Measurements from ENCODE around the gene NR5A1.

NR5A1 gene

DNA sequence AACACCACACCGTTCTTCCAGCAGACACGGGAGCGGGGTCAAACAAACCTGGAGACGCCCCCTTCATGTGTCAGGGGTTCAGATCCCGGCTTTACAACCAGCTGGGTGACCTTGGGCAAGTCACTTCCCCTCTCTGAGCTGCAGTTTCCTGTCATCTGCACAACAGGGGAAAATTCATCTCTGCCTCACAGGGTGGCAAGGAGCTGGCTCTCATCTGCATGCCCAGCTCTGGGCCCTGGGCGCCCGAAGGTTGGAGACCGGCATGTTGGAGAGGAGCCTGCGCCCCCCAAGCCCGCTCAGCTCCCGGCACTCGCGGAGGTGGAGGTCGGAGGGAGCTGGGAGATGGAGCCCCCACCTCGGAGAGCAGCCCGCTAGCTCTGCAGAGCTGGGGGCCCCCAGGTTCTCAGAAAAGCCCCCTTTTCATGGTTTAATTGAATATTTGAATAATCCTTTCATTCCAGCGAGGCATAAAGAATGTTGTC is 20.4 kb downstream of the NR5A1 start:
- peaks cover 24% of the 10 kb centered on the region for H3K4me1 ChIP-seq (ENCODE audit: insufficient read depth, insufficient read length)
- no peaks in the 10 kb centered on the region for H3K9me3 ChIP-seq (ENCODE audit: insufficient read depth, low read length)
- H3K36me3 ChIP-seq (ENCODE audit: insufficient read depth, insufficient read length, low read length) = no peaks in the 10 kb centered on the region
- H3K4me3 ChIP-seq (ENCODE audit: insufficient read length, low read depth) = no peak overlapping the region
- H3K9ac ChIP-seq (ENCODE audit: insufficient read length, low read depth) = no peak overlapping the region
- H3K27me3 ChIP-seq (ENCODE audit: insufficient read depth, insufficient read length) = no peaks in the 10 kb centered on the region
- TF ChIP-seq SUZ12 (IDR thresholded peaks at IDR 0.05; ENCODE audit: extremely low read depth, insufficient read depth, insufficient read length) = no peak
- TF ChIP-seq YY1 (IDR thresholded peaks at IDR 0.05; ENCODE audit: insufficient read depth, insufficient read length) = no peak
- TF ChIP-seq ZNF274 (IDR thresholded peaks at IDR 0.05; ENCODE audit: low read depth, low read length) = no peak
- DNase-seq (ENCODE audit: low read depth, low spot score) = no peak

GRCh38 chr9:124485936-124486335 is 21.3 kb downstream of the NR5A1 start:
- no peak for DNase-seq (ENCODE audit: low read depth, low spot score)
- no peak for TF ChIP-seq SUZ12 (IDR thresholded peaks at IDR 0.05; ENCODE audit: extremely low read depth, insufficient read depth, insufficient read length)
- no peak for TF ChIP-seq YY1 (IDR thresholded peaks at IDR 0.05; ENCODE audit: insufficient read depth, insufficient read length)
- no peak for TF ChIP-seq ZNF274 (IDR thresholded peaks at IDR 0.05; ENCODE audit: low read depth, low read length)
- Histone ChIP-seq H3K27me3 (ENCODE audit: insufficient read depth, insufficient read length) (no peaks in the 10 kb centered on the region), H3K9ac (ENCODE audit: insufficient read length, low read depth) (no peak overlapping the region), H3K9me3 (ENCODE audit: insufficient read depth, low read length) (no peaks in the 10 kb centered on the region), H3K4me3 (ENCODE audit: insufficient read length, low read depth) (no peak overlapping the region), H3K4me1 (ENCODE audit: insufficient read depth, insufficient read length) (peaks cover 29% of the 10 kb centered on the region), H3K36me3 (ENCODE audit: insufficient read depth, insufficient read length, low read length) (no peaks in the 10 kb centered on the region)

DNA sequence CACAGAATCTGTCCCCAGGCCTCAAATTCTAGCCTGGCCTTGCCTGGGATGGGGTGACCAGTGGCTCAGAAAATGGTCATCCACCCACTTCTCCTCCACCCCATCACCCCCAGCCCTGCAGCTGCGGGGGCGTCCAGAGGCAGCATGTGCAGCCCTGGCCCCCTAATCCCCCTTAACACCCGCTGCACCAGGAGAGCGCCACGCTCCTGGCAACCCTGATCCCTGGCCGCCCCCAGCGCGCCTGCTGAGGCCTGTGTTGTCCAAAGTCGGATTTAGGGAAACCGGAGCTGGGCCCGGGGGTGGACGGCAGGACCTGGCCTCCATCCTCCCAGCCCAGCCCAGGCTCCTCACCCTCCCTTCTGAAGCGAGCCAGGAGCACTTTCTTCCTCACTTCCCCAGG is 22.0 kb downstream of the NR5A1 start:
- no peaks in the 10 kb centered on the region for H3K36me3 ChIP-seq (ENCODE audit: insufficient read depth, insufficient read length, low read length)
- H3K4me3 ChIP-seq (ENCODE audit: insufficient read length, low read depth) = no peak overlapping the region
- no peak for DNase-seq (ENCODE audit: low read depth, low spot score)
- H3K9ac ChIP-seq (ENCODE audit: insufficient read length, low read depth) = no peak overlapping the region
- no peaks in the 10 kb centered on the region for H3K9me3 ChIP-seq (ENCODE audit: insufficient read depth, low read length)
- no peak for TF ChIP-seq ZNF274 (IDR thresholded peaks at IDR 0.05; ENCODE audit: low read depth, low read length)
- no peak for TF ChIP-seq YY1 (IDR thresholded peaks at IDR 0.05; ENCODE audit: insufficient read depth, insufficient read length)
- TF ChIP-seq SUZ12 (IDR thresholded peaks at IDR 0.05; ENCODE audit: extremely low read depth, insufficient read depth, insufficient read length) = no peak
- peaks cover 3% of the 10 kb centered on the region for H3K27me3 ChIP-seq (ENCODE audit: insufficient read depth, insufficient read length)
- H3K4me1 ChIP-seq (ENCODE audit: insufficient read depth, insufficient read length) = peaks cover 28% of the 10 kb centered on the region

DNA sequence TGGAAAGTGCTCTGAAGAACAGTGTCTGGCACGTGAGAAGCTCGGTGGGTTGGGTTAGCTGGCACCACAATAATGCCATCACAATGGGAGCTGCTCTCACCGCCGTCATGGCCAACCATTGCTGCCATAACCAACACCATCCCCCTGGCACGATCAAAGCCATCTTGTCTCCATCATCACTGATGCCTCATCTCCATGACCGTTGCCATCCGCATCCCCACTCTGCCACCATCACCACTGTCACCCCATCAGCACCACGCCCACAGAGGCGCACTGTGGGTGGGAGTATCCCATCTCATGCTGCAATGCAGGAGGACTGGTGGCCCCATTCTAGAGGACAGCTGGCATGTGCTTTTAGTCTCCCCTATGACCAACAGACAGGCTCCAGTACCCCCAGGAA is 23.7 kb downstream of the NR5A1 start:
- Histone ChIP-seq H3K9ac (ENCODE audit: insufficient read length, low read depth) (no peak overlapping the region), H3K36me3 (ENCODE audit: insufficient read depth, insufficient read length, low read length) (no peaks in the 10 kb centered on the region), H3K9me3 (ENCODE audit: insufficient read depth, low read length) (no peaks in the 10 kb centered on the region), H3K27me3 (ENCODE audit: insufficient read depth, insufficient read length) (peaks cover 18% of the 10 kb centered on the region), H3K4me3 (ENCODE audit: insufficient read length, low read depth) (no peak overlapping the region), H3K4me1 (ENCODE audit: insufficient read depth, insufficient read length) (peaks cover 33% of the 10 kb centered on the region)
- DNase-seq (ENCODE audit: low read depth, low spot score) = no peak
- TF ChIP-seq SUZ12 (IDR thresholded peaks at IDR 0.05; ENCODE audit: extremely low read depth, insufficient read depth, insufficient read length) (no peak), ZNF274 (IDR thresholded peaks at IDR 0.05; ENCODE audit: low read depth, low read length) (no peak), YY1 (IDR thresholded peaks at IDR 0.05; ENCODE audit: insufficient read depth, insufficient read length) (no peak)

GRCh38 chr9:124482431-124483031 is 24.7 kb downstream of the NR5A1 start:
- H3K27me3 ChIP-seq (ENCODE audit: insufficient read depth, insufficient read length) = peaks cover 18% of the 10 kb centered on the region
- no peak overlapping the region for H3K4me3 ChIP-seq (ENCODE audit: insufficient read length, low read depth)
- H3K36me3 ChIP-seq (ENCODE audit: insufficient read depth, insufficient read length, low read length) = no peaks in the 10 kb centered on the region
- no peak for TF ChIP-seq SUZ12 (IDR thresholded peaks at IDR 0.05; ENCODE audit: extremely low read depth, insufficient read depth, insufficient read length)
- no peak for TF ChIP-seq YY1 (IDR thresholded peaks at IDR 0.05; ENCODE audit: insufficient read depth, insufficient read length)
- TF ChIP-seq ZNF274 (IDR thresholded peaks at IDR 0.05; ENCODE audit: low read depth, low read length) = no peak
- no peaks in the 10 kb centered on the region for H3K9me3 ChIP-seq (ENCODE audit: insufficient read depth, low read length)
- H3K4me1 ChIP-seq (ENCODE audit: insufficient read depth, insufficient read length) = peaks cover 32% of the 10 kb centered on the region
- H3K9ac ChIP-seq (ENCODE audit: insufficient read length, low read depth) = peak overlapping the region; percentile 53
- DNase-seq (ENCODE audit: low read depth, low spot score) = no peak

GRCh38 chr9:124481115-124481514 is 26.1 kb downstream of the NR5A1 start:
- Histone ChIP-seq H3K36me3 (ENCODE audit: insufficient read depth, insufficient read length, low read length) (no peaks in the 10 kb centered on the region), H3K27me3 (ENCODE audit: insufficient read depth, insufficient read length) (peaks cover 18% of the 10 kb centered on the region), H3K4me3 (ENCODE audit: insufficient read length, low read depth) (no peak overlapping the region), H3K9me3 (ENCODE audit: insufficient read depth, low read length) (no peaks in the 10 kb centered on the region), H3K4me1 (ENCODE audit: insufficient read depth, insufficient read length) (peaks cover 33% of the 10 kb centered on the region), H3K9ac (ENCODE audit: insufficient read length, low read depth) (no peak overlapping the region)
- no peak for DNase-seq (ENCODE audit: low read depth, low spot score)
- TF ChIP-seq YY1 (IDR thresholded peaks at IDR 0.05; ENCODE audit: insufficient read depth, insufficient read length) = no peak
- no peak for TF ChIP-seq SUZ12 (IDR thresholded peaks at IDR 0.05; ENCODE audit: extremely low read depth, insufficient read depth, insufficient read length)
- no peak for TF ChIP-seq ZNF274 (IDR thresholded peaks at IDR 0.05; ENCODE audit: low read depth, low read length)

DNA sequence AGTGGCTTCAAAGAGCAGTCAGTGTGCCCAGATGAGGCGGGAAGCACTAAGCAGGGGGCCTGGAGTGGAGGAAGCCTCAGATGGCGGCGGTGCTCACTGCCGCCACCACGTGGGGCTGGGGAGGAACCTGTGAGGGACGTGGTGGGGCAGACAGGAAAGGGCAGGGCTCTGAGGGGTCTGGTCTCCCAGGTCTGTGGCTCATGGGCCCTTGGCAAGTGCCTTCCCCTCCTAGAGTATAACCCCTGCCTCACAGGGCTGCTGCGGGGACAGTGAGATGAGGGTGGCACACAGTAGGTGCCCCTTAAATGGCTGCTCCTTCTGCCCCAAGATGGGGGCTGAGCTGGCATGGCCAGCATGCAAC is 26.6 kb downstream of the NR5A1 start:
- Histone ChIP-seq H3K9me3 (ENCODE audit: insufficient read depth, low read length) (no peaks in the 10 kb centered on the region), H3K4me3 (ENCODE audit: insufficient read length, low read depth) (no peak overlapping the region), H3K9ac (ENCODE audit: insufficient read length, low read depth) (no peak overlapping the region), H3K36me3 (ENCODE audit: insufficient read depth, insufficient read length, low read length) (no peaks in the 10 kb centered on the region), H3K27me3 (ENCODE audit: insufficient read depth, insufficient read length) (peaks cover 18% of the 10 kb centered on the region), H3K4me1 (ENCODE audit: insufficient read depth, insufficient read length) (peaks cover 34% of the 10 kb centered on the region)
- TF ChIP-seq YY1 (IDR thresholded peaks at IDR 0.05; ENCODE audit: insufficient read depth, insufficient read length) (no peak), SUZ12 (IDR thresholded peaks at IDR 0.05; ENCODE audit: extremely low read depth, insufficient read depth, insufficient read length) (no peak), ZNF274 (IDR thresholded peaks at IDR 0.05; ENCODE audit: low read depth, low read length) (no peak)
- DNase-seq (ENCODE audit: low read depth, low spot score) = peak; percentile 65

Measured in NT2/D1 (cell line).